K562 (cell line): ENCODE measurements around the gene MRPL33. TPM values are rescaled to one million over a fixed set of nuclear protein-coding genes. Genes with fewer than 3 reads are reported as not detected.

Experiments used
- ATF1 ChIP-seq, 2 experiments: fragments of 450-650 bp in 1 of 2; IDR thresholded peaks; 2 replicates each; pipeline ENCODE4 v1.6.1; 2016; ENCODE audit warnings: missing compliant biosample characterization in 1 of 2, missing genetic modification characterization in 1 of 2
- CEBPG ChIP-seq, 3 experiments: fragments of 200-800 bp in 1 of 3; sonication (Bioruptor generic) in 1 of 3; sonication (generic) in 1 of 3; formaldehyde crosslinking in 1 of 3; IDR thresholded peaks in 2 of 3; conservative IDR thresholded peaks in 1 of 3; 2 replicates each; pipeline versions ENCODE4 v1.6.1 to v1.8.0; 2016 to 2022; ENCODE audit warnings: missing compliant biosample characterization in 2 of 3, missing genetic modification characterization in 2 of 3, mild to moderate bottlenecking in 1 of 3, missing genetic modification reagents in 1 of 3
- DEAF1 ChIP-seq: fragments of 450-650 bp; formaldehyde crosslinking; IDR thresholded peaks from 2 replicates; pipeline ENCODE4 v1.4.0; 2020; ENCODE audit warnings: mild to moderate bottlenecking, moderate library complexity
- GABPA ChIP-seq: fragments of 200-800 bp; sonication (Bioruptor generic); conservative IDR thresholded peaks from 2 replicates; pipeline ENCODE4 v1.6.1; 2016; ENCODE audit warnings: low read depth, missing genetic modification characterization, missing compliant biosample characterization
- HMGN3 ChIP-seq: IDR thresholded peaks from 2 replicates; pipeline ENCODE4 v1.6.1; 2011; ENCODE audit warnings: borderline replicate concordance, low read depth, mild to moderate bottlenecking, mixed read lengths, low read length; ENCODE audit not compliant: insufficient read length; ENCODE audit errors: extremely low read depth
- PBX2 ChIP-seq, 2 experiments: IDR thresholded peaks in 1 of 2; conservative IDR thresholded peaks in 1 of 2; 2 replicates each; pipeline ENCODE4 v1.6.1; 2016; ENCODE audit warnings: low read depth in 2 of 2, mild to moderate bottlenecking in 1 of 2, missing compliant biosample characterization in 1 of 2, missing genetic modification characterization in 1 of 2, moderate library complexity in 1 of 2
- SAP30 ChIP-seq: fragments of 200-600 bp; sonication (generic); IDR thresholded peaks from 2 replicates; pipeline ENCODE4 v1.6.1; 2012; ENCODE audit warnings: borderline replicate concordance, low read depth, mild to moderate bottlenecking, moderate library complexity, low read length, control low read depth, inconsistent platforms; ENCODE audit not compliant: insufficient read depth, poor library complexity, severe bottlenecking
- TAF1 ChIP-seq: IDR thresholded peaks from 2 replicates; pipeline ENCODE4 v1.6.1; 2011; ENCODE audit warnings: mild to moderate bottlenecking, low read length, moderate library complexity; ENCODE audit not compliant: insufficient read depth, control insufficient read depth, severe bottlenecking; ENCODE audit errors: extremely low read depth
- TOE1 ChIP-seq, 2 experiments: fragments of 450-650 bp in 1 of 2; sonication (generic) in 1 of 2; formaldehyde crosslinking in 1 of 2; IDR thresholded peaks; 2 replicates each; pipeline versions ENCODE4 v1.7.1 to v1.8.0; 2016 to 2022; ENCODE audit warnings: borderline replicate concordance in 2 of 2, mild to moderate bottlenecking in 2 of 2, antibody characterized with exemption in 1 of 2, inconsistent platforms in 1 of 2, low read depth in 1 of 2, missing genetic modification reagents in 1 of 2, moderate library complexity in 1 of 2
- USF1 ChIP-seq: sonication (generic); formaldehyde crosslinking; IDR thresholded peaks from 2 replicates; pipeline ENCODE4 v1.9.0; 2022; ENCODE audit warnings: mild to moderate bottlenecking, missing genetic modification reagents
- ZNF175 ChIP-seq: fragments of 200-800 bp; sonication (Bioruptor generic); IDR thresholded peaks from 2 replicates; pipeline ENCODE4 v1.6.1; 2016; ENCODE audit warnings: low read depth, mild to moderate bottlenecking, missing genetic modification characterization, missing compliant biosample characterization
- ZNF766 ChIP-seq: fragments of 200-800 bp; sonication (Bioruptor generic); conservative IDR thresholded peaks from 2 replicates; pipeline ENCODE4 v1.6.1; 2016; ENCODE audit warnings: missing genetic modification characterization, missing compliant biosample characterization
- ZNF785 ChIP-seq: fragments of 250-450 bp; sonication (Bioruptor Pico); IDR thresholded peaks from 2 replicates; pipeline ENCODE4 v1.4.0; 2020; ENCODE audit warnings: mild to moderate bottlenecking
- polyA plus RNA-seq, 8 experiments: library from polyadenylated mRNA; depleted of rRNA in 4 of 8; stranded (reverse) in 5 of 8; unstranded in 3 of 8; fragments of >200 nt; fragmentation: Nextera tagmentation in 2 of 8; fragmentation: Illumina TruSeq in 1 of 8; extraction: Ambion mirVana in 2 of 8; extraction: Trizol in 1 of 8; gene quantifications; 2 replicates each; pipeline versions ENCODE4 v1.2.1 to v1.2.3, GENCODE V29; 2011 to 2014; ENCODE audit warnings: inconsistent platforms in 1 of 8, missing spikeins in 1 of 8
- total RNA-seq, 7 experiments: library from RNA; depleted of rRNA in 6 of 7; stranded (reverse); fragments of >200 nt in 6 of 7; fragmentation: Illumina TruSeq in 2 of 7; extraction: Trizol in 2 of 7; gene quantifications; 2 replicates each; pipeline versions ENCODE4 v1.2.1 to v1.2.3, GENCODE V29; 2011 to 2021; ENCODE audit warnings: low replicate concordance in 1 of 7

MRPL33 gene
- total and polyA plus RNA-seq, 9 of the 15 experiments (the other 6 are each of a cell fraction or from before 2014, with no cell fraction given) = 68.3 to 338 (median 226) TPM

DNA sequence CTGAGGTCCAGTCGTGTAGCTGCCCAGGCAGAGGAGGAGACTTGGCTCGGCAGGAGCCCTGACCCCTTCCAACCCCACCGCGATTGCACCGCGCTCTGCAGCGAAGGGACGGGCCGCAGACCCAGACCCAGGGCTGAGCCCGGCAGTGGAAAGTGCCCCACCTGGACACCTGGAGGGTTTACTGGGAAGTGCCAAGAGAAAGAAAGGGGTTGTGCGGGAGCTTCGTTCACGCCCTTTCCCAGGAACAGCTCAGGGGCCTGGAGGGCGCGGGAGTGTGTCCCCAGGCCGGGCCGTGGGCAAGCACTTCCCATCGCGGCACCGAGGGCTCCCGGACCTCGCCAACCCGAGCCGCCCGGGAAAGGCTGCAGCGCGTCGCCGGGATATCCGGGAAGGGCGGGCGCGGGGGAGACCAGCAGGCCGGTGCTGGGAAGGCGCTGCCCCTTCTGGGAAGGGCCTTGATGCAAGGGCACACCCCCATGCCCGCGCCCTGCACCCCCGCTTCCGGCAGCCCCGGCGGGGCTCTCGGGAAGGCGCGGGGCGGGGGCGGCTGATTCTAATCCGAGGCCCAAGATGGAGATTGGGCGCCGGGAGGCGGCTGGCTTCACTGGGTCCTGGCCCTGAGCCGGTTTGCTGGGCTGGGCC is 36.1 kb upstream of the MRPL33 start (continued):
- TF ChIP-seq PBX2 (CRISPR knock-in tag; IDR thresholded peaks at IDR 0.05; ENCODE audit: low read depth) = no peak
- no peak for TF ChIP-seq PBX2 (tag; conservative IDR thresholded peaks at IDR 0.05; ENCODE audit: low read depth)
- TF ChIP-seq ZNF175 (CRISPR knock-in tag) = 0 out of 2 replicates have a peak, but pooled peaks have one; percentile 24
- no peak for TF ChIP-seq ZNF785 (CRISPR knock-in tag)
- no peak for TF ChIP-seq SAP30
- peak; percentile 16 for TF ChIP-seq TAF1
- no peak for TF ChIP-seq ATF1 (CRISPR knock-in tag; IDR thresholded peaks at IDR 0.05)
- TF ChIP-seq ATF1 (tag; IDR thresholded peaks at IDR 0.05) = 0 out of 2 replicates have a peak, but pooled peaks have one; percentile 11
- TF ChIP-seq USF1 (CRISPR knock-in tag) = no peak
- peak; percentile 81 for TF ChIP-seq GABPA (tag)
- TF ChIP-seq TOE1 (IDR thresholded peaks at IDR 0.05; ENCODE audit: borderline replicate concordance) = no peak
- TF ChIP-seq TOE1 (CRISPR knock-in tag; IDR thresholded peaks at IDR 0.05; ENCODE audit: borderline replicate concordance, low read depth) = no peak
- peak; percentile 47 for TF ChIP-seq HMGN3
- TF ChIP-seq DEAF1 (CRISPR knock-in tag) = no peak
- TF ChIP-seq ZNF766 (CRISPR knock-in tag) = peak; percentile 51; the same call in 1 of the 2 replicates
- no peak for TF ChIP-seq CEBPG (CRISPR knock-in tag; IDR thresholded peaks at IDR 0.05)
- TF ChIP-seq CEBPG (tag; conservative IDR thresholded peaks at IDR 0.05 in 1 of 2, IDR thresholded peaks at IDR 0.05 in 1 of 2) = no peak
